HG03039 (cell line): ENCODE data around the gene SNX9.
"Not testable (repeated sequence)": the region's sequence is repeated elsewhere in the genome, so short reads cannot be mapped to it uniquely, and the experiment has no call there.

Experiments
- ATAC-seq: cut with Tn5 transposase; IDR thresholded peaks from one replicate; pipeline ENCODE4 v1.9.1; 2021; ENCODE audit warnings: mild to moderate bottlenecking, moderate library complexity; ENCODE audit not compliant: unreplicated experiment

The SNX9 gene

DNA sequence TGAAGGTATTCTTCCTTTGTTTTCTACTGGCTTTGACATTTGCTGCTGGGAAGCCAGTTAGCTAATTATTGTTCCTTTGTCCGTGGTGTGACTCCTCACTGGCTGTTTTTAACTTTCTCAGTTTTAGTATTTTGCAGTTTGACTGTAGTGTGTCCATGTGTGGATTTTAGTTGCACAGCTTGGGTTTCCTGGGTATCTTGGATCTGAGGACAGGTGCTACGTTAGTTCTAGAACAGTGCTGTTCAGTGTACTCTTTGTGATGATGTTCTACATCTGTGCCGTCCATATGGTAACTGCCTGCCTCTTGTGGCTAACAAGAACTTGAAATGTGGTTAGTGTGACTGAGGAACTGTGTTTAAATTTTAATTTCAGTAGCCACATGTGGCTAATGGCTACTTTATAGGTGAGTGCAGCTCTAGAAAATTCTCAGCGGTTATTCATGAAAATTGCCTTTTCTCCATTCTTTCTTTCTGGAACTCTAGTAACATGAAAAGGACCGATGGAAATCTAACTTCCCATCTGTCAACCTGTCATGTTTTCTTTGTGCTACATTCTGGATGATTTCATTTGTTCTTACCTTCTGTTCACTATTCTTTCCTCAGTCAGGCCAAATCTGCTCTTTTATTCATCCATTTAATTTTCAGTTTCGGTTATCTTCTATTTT lies 7.4 kb downstream of the SNX9 start:
- peak; percentile 88 for ATAC-seq

DNA sequence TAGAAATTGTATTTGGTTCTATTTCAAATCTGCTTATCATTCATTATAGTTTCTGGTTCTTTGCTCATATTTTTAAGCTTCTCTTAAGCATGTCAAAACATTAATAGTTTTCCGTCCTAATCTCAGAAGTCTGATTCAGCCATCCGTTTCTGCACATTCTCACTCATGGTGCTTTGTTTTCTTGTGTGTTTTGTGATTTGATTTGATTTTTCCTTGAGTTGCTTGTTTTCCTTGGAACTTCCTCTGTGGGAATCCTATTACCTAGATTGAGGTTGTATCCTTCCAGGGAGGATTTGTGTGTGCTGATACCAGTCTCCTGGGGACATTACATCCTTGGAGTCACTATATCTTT lies 7.9 kb downstream of the SNX9 start:
- no peak for ATAC-seq

DNA sequence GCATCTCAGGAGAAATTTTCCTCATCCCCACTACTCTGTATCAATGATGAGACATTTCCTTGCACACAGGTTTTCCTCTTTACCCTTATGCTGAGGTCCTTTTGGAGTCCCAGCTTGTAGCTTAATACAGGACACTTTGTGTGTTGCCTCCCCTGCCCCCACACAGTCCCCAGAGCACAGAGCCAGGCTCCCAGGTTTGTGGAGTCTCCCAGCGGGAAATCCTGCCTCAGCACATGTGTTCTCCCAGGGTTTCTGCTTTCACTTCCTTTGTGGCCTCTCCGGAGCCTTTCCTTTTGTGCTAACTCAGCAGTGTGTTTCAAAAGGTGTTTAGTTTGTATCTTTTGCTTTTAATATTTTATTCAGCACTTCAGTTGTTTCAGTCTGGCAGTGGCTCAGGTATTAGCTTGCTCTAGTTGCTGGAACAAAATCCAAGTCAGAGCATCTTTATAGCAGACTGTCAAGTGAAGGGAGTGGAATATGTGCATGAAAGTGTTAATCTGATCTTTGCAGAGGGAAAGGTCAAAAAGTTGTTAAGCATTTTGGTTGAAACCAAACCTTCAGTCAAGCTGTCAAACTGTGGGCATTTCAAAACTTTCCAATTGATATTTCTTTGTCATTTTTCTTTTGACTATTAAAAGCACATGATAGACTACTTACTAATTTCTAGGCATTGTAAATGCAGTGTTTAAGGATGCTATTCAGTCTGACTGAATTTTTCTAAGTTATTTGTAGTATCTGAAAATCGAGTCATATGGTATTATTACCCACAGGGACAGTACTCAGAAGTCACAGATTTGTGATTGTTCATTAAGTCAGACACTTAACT lies 8.6 kb downstream of the SNX9 start:
- ATAC-seq = no peak

DNA sequence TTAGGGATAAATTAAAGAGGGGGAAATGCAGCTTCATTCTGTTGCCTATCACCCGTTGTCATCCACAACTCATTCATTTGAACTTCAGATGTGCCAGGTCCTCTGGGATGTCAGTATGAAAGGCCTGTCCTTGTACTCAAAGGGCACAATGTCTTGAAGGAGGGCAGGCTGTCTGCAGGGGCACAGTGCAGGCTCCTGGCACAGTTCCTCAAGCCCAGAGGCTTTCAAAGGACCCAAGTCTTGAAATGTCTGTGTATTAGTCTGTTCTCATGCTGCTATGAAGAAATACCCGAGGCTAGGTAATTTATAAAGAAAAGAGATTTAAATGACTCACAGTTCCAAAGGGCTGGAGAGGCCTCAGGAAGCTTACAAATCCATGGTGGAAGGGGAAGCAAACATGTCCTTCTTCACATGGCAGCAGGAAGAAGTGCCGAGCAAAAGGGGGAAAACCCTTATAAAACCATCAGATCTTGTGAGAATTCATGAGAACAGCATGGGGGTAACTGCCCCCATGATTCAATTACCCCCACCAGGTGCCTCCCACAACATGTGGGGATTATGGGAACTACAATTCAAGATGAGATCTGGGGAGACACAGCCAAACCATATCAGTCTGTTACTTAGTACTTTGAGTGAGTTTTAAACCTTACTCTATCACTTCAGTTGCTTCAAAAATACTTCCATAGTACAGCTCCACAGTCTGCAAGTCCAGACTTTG lies 9.4 kb downstream of the SNX9 start:
- no peak for ATAC-seq

DNA sequence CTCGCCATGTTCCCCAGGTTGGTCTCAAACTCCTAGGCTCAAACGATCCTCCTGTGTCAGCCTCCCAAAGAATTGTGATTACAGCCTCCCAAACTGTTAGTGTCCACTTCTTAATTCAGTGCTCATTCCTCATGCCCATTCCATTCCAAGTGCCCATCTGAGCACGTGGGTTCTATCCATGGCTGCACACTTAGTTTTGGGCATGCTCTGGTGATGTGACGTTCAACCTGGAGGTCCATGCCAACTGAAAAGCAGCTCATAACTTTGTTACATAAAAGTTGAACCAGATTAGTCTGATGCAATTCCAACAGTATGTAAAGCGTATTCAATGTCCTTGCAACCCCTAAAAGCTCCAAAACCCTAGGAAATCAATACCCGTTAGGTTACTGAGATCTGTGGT lies 11.5 kb downstream of the SNX9 start:
- ATAC-seq = no peak

DNA sequence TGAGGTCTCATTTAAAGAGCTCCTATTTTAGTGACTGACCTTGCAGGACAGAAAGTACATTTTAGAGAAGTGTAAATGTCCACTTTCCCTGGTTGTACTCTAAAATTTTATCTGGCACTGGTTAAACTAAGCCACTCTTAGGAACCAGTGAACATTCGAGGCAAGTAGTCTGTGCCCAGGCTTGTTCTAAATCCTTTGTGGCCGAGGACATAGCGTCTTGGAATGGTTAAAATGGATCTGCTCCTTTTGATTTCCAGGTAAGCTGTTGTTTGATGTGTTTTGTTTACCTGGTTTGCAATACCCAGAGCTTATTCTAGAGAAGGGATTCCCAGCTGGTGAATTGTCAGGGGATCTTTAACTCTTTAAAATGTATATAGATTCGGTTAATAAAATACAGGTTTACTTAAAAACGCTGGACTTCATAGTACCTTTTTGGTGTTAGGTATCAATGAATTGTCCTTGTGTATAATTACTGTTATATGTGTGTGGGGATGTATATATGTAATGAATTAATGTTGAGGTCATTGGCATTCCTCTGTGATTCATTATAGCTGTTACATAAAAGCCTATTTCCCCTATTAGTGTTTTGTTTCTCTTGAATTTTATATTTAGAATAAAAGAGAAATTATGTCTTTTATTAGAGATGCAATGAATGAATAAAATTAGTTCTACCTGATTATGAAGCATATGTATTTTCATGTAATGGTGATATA lies 15.8 kb downstream of the SNX9 start:
- no peak for ATAC-seq

DNA sequence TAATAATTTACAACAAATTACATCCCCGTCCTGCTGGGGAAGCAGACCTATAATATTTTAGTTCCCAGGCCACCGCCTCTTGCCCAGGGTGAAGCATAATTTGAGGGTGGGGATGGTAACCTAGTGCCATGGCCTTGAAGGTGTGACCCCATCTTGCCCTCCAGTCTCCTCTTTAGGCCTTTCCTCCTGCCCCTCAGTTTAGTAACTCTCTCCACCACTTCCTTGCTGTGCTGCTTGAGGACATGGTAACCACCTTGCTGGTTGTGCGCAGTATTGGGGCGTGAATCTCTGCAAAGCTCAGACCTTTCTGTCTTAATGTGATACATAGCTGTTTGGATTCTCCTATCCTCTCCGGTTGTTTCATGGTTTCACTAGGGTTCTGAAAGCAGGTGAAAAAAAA lies 16.6 kb downstream of the SNX9 start:
- ATAC-seq = no peak

DNA sequence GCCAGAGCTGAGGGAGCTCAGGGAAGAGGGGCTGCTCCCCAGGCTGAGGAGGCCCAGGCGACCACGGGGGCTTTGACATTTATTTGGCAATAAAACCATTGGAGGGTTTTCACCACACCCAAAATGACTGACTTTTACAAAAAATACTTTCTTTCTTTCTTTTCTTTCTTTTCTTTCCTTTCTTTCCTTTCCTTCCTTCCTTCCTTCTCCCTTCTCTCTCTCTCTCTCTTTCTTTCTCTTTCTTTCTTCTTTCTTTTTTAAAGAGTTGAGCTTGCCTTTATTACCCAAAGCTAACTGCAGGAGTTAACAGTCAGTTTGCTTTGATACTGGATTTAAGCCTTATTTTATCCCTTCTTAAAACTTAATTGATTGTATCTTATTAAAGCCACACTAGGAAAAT lies 17.2 kb downstream of the SNX9 start:
- ATAC-seq = no peak

DNA sequence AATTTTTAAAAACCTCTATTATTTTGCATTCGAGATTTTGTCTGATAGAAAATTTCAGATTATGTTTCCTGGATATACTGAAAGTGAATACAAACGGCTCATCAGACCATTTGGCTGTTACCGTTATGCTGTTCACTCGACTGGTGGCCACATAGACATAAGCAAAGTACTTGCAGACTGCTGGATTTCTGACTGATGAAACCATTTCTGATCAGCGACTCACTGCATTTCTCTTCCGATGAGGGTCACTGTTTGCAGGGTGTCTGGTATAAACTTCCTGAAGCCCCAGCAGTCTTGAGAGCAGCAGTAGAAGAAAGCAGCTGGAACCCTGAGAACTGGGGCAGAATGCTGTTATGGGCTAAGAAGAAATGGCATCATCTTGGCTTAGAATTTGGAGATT lies 17.7 kb downstream of the SNX9 start:
- no peak for ATAC-seq

DNA sequence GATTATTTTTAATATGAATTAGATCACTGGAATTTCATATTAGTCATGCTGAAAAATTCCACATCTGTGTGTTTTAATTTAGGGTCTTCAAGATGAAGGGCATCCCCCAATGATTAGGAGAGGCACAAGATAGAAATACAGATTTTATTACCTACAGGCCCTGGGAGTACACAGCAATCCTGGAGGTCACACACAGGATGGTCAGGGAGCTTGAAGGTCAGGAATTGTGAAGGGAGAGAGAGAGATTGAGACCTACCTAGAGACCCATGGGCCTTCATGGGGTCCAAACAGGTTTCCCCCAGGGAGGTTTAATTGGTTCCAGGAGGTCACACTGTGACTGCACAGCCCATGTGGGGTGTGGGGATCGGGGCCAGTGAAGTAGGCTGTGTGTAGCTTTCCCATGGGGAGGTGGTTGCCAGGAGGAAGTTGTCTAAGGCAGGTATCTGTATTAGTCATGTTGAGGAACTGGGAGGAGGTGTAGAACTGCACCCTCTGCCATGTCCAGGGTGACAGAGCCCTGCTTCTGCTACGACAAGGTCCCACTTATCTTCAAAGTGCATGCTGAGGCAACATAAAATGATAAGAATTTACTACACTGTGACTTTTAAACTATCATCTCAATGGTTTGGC lies 18.3 kb downstream of the SNX9 start:
- ATAC-seq = peak; percentile 66

DNA sequence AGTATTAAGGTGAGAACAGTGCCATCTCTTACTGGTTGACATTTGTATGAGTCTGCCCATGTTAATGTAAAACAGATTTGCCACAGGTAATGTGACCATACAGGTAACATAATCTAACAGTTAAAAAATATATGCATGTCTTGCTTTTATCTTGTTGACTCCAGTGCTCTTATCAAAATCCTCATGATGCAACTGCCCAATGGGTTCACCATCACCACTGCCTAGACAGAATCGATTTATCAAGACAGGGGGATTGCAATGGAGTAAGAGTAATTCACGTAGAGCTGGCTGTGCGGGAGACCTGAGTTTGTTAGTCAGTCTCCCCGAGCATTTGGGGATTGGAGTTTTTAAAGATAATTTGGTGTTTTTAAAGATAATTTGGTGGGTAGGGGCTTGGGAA lies 19.2 kb downstream of the SNX9 start:
- ATAC-seq = no peak

DNA sequence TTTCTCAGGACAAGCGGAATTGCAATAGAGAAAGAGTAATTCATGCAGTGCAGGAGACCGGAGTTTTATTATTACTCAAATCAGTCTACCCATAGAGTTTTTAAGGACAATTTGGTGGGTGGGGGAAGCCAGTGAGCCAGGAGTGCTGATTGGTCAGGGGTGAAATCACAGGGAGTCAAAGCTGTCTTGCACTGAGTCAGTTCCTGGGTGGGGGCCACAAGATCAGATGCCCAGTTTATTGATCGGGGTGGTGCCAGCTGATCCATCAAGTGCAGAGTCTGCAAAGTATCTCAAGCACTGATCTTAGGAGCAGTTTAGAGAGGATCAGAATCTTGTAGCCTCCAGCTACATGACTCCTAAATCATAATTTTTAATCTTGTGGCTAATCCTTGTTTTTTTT lies 21.1 kb downstream of the SNX9 start:
- not testable (repeated sequence) for ATAC-seq

DNA sequence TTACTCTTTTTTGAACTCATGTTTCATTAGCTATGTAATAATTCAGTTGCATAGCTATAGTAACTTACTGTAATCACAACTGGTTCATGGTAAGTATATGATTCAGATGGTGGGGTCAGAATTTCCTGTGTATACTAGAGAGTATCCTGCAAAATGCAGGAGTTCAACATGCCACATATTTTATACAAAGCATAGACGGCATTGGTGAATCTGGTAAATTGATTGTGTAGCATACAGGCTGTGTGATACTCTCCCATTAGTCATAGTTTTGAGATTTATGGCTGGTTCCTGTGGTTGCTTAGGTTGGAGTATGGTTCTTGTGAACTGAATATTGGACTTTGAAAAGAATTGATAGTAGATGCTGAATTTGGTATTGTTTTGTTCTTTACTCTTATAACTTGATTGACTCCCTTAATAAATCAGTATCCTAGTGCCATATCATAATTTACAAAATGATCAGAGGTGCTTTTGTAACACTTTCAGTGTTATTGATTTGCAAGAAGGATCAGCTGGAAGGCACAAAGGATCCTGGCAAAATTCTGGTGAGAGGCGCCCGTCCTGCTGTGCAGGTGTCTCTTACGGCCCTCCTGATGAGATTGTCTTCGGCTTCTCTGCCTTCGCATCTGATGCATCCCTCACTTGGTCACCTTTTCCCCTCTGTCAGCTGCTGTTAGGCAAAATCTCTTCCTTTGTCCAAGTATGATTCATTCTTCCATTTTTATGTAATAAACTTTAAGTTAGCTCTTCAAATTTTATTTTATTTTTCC lies 22.6 kb downstream of the SNX9 start:
- no peak for ATAC-seq

DNA sequence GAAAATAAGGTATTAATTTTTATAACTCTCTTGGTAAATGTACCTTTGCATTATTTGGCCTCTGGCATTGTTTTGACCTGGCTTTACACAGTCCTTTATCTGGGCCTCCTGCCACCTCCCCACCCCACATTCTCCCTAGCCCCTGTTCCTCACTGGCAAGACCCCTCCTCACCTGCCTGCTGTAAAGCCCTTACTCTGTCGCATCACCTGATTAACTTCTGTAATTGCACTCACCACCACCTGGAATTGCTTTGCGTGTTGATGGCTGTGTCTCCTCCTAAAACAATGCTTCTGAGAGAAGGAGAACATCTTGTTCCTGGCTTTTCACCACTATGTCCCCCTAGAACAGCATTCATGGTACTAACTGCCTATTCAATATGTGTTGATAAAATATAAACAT lies 24.8 kb downstream of the SNX9 start:
- ATAC-seq = no peak

DNA sequence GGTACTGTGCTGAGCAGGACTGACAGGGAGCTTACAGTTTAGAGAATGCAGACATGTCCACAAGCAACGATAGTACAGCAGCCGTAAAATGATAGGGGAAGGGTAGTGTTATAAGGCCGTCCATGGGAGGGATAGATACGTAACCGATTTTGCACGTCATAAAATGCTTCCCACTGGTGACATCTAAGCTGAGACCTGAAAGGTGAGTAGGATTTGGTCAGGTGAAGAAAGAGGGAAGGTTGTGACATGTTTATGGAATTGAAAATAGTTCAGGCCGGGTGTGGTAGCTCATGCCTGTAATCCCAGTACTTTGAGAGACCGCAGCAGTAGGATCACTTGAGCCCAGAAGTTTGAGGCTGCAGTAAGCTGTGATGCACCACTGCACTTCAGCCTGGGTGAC lies 25.6 kb downstream of the SNX9 start:
- ATAC-seq = no peak

DNA sequence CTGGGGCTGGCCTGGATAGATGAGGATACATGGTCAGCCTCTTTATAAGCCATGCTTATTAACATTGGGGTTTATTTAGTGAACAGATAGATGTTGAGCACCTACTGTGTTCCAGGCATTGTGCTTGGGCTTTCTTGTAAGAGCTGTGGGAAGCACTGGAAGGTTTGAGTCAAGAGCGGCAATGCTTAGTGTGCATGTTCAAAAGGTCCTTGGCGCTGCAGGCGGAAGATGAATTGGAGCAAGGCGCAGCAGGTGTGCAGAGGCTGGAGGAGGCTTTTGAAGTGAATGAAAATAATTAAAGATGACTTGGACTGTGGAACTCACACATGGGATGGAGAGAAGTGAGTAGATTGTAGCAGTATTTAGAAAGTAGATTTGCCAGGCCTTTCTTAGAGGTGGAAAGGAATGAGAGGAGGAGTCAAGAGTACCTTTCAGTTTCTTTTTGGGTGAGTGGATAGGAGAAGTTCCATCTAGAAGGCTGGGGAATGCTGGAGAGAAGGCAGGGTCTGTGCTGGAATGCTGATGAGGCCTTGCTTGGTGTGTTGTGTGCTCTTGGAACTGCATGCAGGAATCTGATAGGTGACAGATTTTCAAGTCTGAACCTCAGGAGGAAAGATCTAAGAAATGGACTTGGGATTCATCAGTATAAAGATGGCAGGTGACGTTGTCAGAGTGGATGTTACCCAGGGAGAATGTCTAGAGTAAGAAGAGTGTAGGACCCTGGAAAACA lies 26.4 kb downstream of the SNX9 start:
- ATAC-seq = no peak

DNA sequence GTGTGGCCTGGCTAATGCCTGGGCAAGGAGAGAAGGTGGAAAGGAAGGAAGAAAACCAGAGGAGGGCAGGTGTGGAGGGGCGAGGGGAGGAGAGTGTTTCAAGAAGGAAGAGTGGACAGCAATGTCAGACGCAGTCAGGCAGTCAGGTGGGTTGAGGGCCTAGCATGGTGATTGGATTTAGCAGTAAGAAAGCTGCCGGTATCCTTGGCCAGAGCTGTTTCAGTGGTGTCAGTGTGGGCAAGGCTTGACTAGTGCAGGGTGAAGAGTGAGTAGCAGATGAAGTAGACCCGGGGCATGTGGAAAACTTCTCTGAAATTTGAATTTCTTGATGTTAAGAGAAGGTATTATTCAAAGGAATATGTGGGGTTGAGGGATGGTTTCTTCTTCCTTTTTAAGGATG lies 27.0 kb downstream of the SNX9 start:
- ATAC-seq = no peak

DNA sequence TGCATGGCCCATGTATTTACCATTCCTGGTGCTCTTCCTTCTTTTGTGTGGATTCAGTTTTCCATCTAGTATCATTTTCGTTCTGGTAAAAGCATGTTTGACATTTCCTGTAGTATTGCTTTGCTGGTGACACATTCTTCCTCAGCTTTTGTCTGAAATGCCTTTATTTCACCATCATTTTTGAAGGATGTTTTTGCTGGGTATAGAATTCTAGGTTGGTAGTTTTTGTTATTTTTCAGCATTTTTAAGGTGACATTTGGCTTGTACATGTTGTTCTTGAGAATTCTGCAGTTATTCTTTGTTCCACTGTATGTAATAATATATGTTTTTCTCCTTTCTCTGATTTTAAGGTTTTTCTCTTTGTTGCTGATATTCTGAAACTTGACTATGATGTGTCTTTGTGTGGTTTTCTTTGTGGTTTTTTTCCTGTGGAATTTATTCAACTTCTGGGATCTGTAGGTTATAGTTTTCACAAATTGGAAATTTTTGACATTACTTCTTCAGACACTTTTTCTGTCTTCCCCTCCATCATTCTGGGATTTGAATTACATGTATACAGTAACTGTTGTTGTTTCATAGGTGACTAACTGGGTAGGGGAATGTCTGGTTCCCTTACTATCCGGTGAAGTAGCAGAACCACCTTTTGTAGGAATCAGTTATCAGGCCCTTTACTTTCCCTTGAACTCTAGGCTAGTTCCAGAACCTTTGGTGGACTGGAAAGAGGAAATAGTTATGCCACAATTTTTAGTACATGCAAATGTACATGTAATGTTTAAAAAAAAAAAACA lies 30.2 kb downstream of the SNX9 start:
- no peak for ATAC-seq
